K562 (cell line): ENCODE measurements around the gene TBC1D1. TPM values are rescaled to one million over a fixed set of nuclear protein-coding genes. Genes with fewer than 3 reads are reported as not detected.

Experiments used
- CBX8 ChIP-seq: fragments of 200-600 bp; sonication (generic); IDR thresholded peaks from 2 replicates; pipeline ENCODE4 v1.6.1; 2012; ENCODE audit warnings: borderline replicate concordance, mixed run types, low read depth, mild to moderate bottlenecking, moderate library complexity, mixed read lengths, low read length, control low read depth, inconsistent platforms; ENCODE audit not compliant: poor library complexity, severe bottlenecking; ENCODE audit errors: extremely low read depth
- DMBX1 ChIP-seq: fragments of 250-450 bp; sonication (Bioruptor Pico); IDR thresholded peaks from 2 replicates; pipeline ENCODE4 v1.8.0; 2022; ENCODE audit warnings: inconsistent platforms, mild to moderate bottlenecking, moderate library complexity, borderline replicate concordance
- GATA2 ChIP-seq: sonication (generic); formaldehyde crosslinking; IDR thresholded peaks from 2 replicates; pipeline ENCODE4 v1.4.0; 2020; ENCODE audit warnings: mild to moderate bottlenecking, missing genetic modification reagents
- KLF16 ChIP-seq: IDR thresholded peaks from 2 replicates; pipeline ENCODE4 v1.6.1; 2016; ENCODE audit warnings: antibody characterized with exemption
- LEF1 ChIP-seq: fragments of 450-650 bp; IDR thresholded peaks from 2 replicates; pipeline ENCODE4 v1.6.1; 2016; ENCODE audit warnings: mild to moderate bottlenecking
- MIER1 ChIP-seq: fragments of 450-650 bp; IDR thresholded peaks from 2 replicates; pipeline ENCODE4 v1.6.1; 2016; ENCODE audit warnings: antibody characterized with exemption, mild to moderate bottlenecking, low read depth
- NR2C2 ChIP-seq, 2 experiments: fragments of 200-800 bp in 1 of 2; sonication (Bioruptor generic) in 1 of 2; sonication (generic) in 1 of 2; formaldehyde crosslinking in 1 of 2; IDR thresholded peaks; 2 replicates each; pipeline versions ENCODE4 v1.6.1 to v1.8.0; 2016 to 2022; ENCODE audit warnings: mild to moderate bottlenecking in 1 of 2, missing compliant biosample characterization in 1 of 2, missing genetic modification characterization in 1 of 2, missing genetic modification reagents in 1 of 2
- RB1 ChIP-seq: fragments of 450-650 bp; IDR thresholded peaks from 2 replicates; pipeline ENCODE4 v1.6.1; 2017; ENCODE audit warnings: low read depth, mild to moderate bottlenecking
- SMAD4 ChIP-seq: fragments of 250-450 bp; sonication (Bioruptor Pico); conservative IDR thresholded peaks from 2 replicates; pipeline ENCODE4 v1.8.0; 2021; ENCODE audit warnings: inconsistent platforms, mild to moderate bottlenecking, moderate library complexity
- TEAD1 ChIP-seq, 2 experiments: fragments of 450-650 bp in 1 of 2; sonication (generic) in 1 of 2; formaldehyde crosslinking; IDR thresholded peaks; 2 replicates each; pipeline versions ENCODE4 v1.4.0 to v1.8.0; 2020 to 2022; ENCODE audit warnings: mild to moderate bottlenecking in 2 of 2, missing genetic modification reagents in 1 of 2
- THAP12 ChIP-seq: fragments of 250-450 bp; sonication (Bioruptor Pico); IDR thresholded peaks from 2 replicates; pipeline ENCODE4 v1.9.0; 2021; ENCODE audit warnings: mild to moderate bottlenecking, inconsistent platforms
- ZFP30 ChIP-seq: fragments of 250-450 bp; sonication (Bioruptor Pico); IDR thresholded peaks from 2 replicates; pipeline ENCODE4 v1.8.0; 2022; ENCODE audit warnings: moderate library complexity, mild to moderate bottlenecking, inconsistent platforms, borderline replicate concordance
- ZNF311 ChIP-seq: fragments of 250-450 bp; sonication (Bioruptor Pico); IDR thresholded peaks from 2 replicates; pipeline ENCODE4 v1.4.0; 2020; ENCODE audit warnings: mild to moderate bottlenecking, moderate library complexity
- ZNF324 ChIP-seq: fragments of 250-450 bp; sonication (Bioruptor Pico); IDR thresholded peaks from 2 replicates; pipeline ENCODE4 v1.4.0; 2020; ENCODE audit warnings: mild to moderate bottlenecking
- ZNF41 ChIP-seq: fragments of 250-450 bp; sonication (Bioruptor Pico); conservative IDR thresholded peaks from 2 replicates; pipeline ENCODE4 v1.4.0; 2020; ENCODE audit warnings: mild to moderate bottlenecking
- polyA plus RNA-seq, 8 experiments: library from polyadenylated mRNA; depleted of rRNA in 4 of 8; stranded (reverse) in 5 of 8; unstranded in 3 of 8; fragments of >200 nt; fragmentation: Nextera tagmentation in 2 of 8; fragmentation: Illumina TruSeq in 1 of 8; extraction: Ambion mirVana in 2 of 8; extraction: Trizol in 1 of 8; gene quantifications; 2 replicates each; pipeline versions ENCODE4 v1.2.1 to v1.2.3, GENCODE V29; 2011 to 2014; ENCODE audit warnings: inconsistent platforms in 1 of 8, missing spikeins in 1 of 8
- total RNA-seq, 7 experiments: library from RNA; depleted of rRNA in 6 of 7; stranded (reverse); fragments of >200 nt in 6 of 7; fragmentation: Illumina TruSeq in 2 of 7; extraction: Trizol in 2 of 7; gene quantifications; 2 replicates each; pipeline versions ENCODE4 v1.2.1 to v1.2.3, GENCODE V29; 2011 to 2021; ENCODE audit warnings: low replicate concordance in 1 of 7
- TF ChIP-seq, protein P1 (sequence below), 3 experiments: fragments of 200-800 bp in 1 of 3; fragments of 250-450 bp in 1 of 3; fragments of 450-650 bp in 1 of 3; sonication (Bioruptor Pico) in 1 of 3; sonication (Bioruptor generic) in 1 of 3; formaldehyde crosslinking in 1 of 3; IDR thresholded peaks; 2 replicates each; pipeline versions ENCODE4 v1.6.1 to v1.8.0; 2016 to 2022; ENCODE audit warnings: mild to moderate bottlenecking in 2 of 3, missing genetic modification characterization in 2 of 3, missing compliant biosample characterization in 1 of 3, moderate library complexity in 1 of 3
- TF ChIP-seq, protein P2 (sequence below): sonication (generic); formaldehyde crosslinking; IDR thresholded peaks from 2 replicates; pipeline ENCODE4 v1.8.1; 2023; ENCODE audit warnings: mild to moderate bottlenecking, missing genetic modification reagents
- TF ChIP-seq, protein P3 (sequence below): fragments of 450-650 bp; formaldehyde crosslinking; IDR thresholded peaks from 2 replicates; pipeline ENCODE4 v1.4.0; 2020; ENCODE audit warnings: mild to moderate bottlenecking, moderate library complexity

TBC1D1 gene
- total and polyA plus RNA-seq, 9 of the 15 experiments (the other 6 are each of a cell fraction or from before 2014, with no cell fraction given) = 0.59 to 14.2 (median 8.8) TPM

DNA sequence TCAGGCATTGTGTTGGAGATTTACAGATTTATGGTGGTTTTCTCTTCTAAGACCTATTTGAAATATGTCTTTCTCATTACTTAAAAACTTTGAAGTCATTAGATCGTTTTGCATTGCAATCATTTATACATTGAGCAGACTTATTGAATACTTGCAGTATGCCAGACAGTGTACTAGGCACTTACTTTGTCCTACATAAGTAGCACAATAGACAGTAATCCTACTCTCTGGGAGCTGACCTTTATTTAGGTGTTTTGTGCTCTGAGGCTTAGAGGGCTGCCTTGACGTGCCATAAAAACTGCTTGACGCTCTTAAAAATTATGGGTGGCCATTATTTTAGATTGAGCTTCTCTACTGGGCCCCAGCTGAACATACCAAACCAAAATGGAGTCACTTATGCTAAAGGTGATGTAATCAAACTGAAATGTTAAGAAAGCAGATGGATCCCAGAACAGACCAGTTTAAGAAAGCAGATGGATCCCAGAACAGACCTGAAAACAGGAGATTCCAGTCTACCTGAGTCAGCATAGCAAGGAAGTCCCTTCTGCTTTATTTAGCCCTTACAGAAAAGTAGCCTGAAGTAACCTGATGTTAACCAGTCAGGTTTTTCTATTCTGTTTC, 111.7 kb downstream of the TBC1D1 start (continued):
- TF ChIP-seq, protein P1, sequence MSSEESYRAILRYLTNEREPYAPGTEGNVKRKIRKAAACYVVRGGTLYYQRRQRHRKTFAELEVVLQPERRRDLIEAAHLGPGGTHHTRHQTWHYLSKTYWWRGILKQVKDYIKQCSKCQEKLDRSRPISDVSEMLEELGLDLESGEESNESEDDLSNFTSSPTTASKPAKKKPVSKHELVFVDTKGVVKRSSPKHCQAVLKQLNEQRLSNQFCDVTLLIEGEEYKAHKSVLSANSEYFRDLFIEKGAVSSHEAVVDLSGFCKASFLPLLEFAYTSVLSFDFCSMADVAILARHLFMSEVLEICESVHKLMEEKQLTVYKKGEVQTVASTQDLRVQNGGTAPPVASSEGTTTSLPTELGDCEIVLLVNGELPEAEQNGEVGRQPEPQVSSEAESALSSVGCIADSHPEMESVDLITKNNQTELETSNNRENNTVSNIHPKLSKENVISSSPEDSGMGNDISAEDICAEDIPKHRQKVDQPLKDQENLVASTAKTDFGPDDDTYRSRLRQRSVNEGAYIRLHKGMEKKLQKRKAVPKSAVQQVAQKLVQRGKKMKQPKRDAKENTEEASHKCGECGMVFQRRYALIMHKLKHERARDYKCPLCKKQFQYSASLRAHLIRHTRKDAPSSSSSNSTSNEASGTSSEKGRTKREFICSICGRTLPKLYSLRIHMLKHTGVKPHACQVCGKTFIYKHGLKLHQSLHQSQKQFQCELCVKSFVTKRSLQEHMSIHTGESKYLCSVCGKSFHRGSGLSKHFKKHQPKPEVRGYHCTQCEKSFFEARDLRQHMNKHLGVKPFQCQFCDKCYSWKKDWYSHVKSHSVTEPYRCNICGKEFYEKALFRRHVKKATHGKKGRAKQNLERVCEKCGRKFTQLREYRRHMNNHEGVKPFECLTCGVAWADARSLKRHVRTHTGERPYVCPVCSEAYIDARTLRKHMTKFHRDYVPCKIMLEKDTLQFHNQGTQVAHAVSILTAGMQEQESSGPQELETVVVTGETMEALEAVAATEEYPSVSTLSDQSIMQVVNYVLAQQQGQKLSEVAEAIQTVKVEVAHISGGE (CRISPR knock-in tag; IDR thresholded peaks at IDR 0.05) = no peak
- TF ChIP-seq CBX8 = no peak
- TF ChIP-seq KLF16 = no peak
- 0 out of 2 replicates have a peak, but pooled peaks have one; percentile 41 for TF ChIP-seq ZNF41 (CRISPR knock-in tag)
- TF ChIP-seq GATA2 (CRISPR knock-in tag) = no peak
- no peak for TF ChIP-seq ZFP30 (CRISPR knock-in tag)
- TF ChIP-seq DMBX1 (CRISPR knock-in tag) = peak; percentile 96
- TF ChIP-seq SMAD4 (CRISPR knock-in tag) = peak; percentile 57
- TF ChIP-seq, protein P2, sequence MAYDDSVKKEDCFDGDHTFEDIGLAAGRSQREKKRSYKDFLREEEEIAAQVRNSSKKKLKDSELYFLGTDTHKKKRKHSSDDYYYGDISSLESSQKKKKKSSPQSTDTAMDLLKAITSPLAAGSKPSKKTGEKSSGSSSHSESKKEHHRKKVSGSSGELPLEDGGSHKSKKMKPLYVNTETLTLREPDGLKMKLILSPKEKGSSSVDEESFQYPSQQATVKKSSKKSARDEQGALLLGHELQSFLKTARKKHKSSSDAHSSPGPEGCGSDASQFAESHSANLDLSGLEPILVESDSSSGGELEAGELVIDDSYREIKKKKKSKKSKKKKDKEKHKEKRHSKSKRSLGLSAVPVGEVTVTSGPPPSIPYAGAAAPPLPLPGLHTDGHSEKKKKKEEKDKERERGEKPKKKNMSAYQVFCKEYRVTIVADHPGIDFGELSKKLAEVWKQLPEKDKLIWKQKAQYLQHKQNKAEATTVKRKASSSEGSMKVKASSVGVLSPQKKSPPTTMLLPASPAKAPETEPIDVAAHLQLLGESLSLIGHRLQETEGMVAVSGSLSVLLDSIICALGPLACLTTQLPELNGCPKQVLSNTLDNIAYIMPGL = no peak
- no peak for TF ChIP-seq RB1
- TF ChIP-seq MIER1 = no peak
- TF ChIP-seq THAP12 (CRISPR knock-in tag) = no peak
- TF ChIP-seq, protein P3, sequence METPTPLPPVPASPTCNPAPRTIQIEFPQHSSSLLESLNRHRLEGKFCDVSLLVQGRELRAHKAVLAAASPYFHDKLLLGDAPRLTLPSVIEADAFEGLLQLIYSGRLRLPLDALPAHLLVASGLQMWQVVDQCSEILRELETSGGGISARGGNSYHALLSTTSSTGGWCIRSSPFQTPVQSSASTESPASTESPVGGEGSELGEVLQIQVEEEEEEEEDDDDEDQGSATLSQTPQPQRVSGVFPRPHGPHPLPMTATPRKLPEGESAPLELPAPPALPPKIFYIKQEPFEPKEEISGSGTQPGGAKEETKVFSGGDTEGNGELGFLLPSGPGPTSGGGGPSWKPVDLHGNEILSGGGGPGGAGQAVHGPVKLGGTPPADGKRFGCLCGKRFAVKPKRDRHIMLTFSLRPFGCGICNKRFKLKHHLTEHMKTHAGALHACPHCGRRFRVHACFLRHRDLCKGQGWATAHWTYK (CRISPR knock-in tag) = peak; percentile 48; the same call in 1 of the 2 replicates
- no peak for TF ChIP-seq NR2C2 (CRISPR knock-in tag; IDR thresholded peaks at IDR 0.05)
- no peak for TF ChIP-seq NR2C2 (tag; IDR thresholded peaks at IDR 0.05)
- TF ChIP-seq ZNF324 (CRISPR knock-in tag) = no peak
- peak; percentile 90 for TF ChIP-seq ZNF311 (CRISPR knock-in tag)
- TF ChIP-seq LEF1 = no peak
- peak in 1 of 2 experiments; percentile 72; a peak in 2 of 4 replicates for TF ChIP-seq TEAD1 (CRISPR knock-in tag; IDR thresholded peaks at IDR 0.05)
